ENCODE measurements around the gene ARHGAP44. TPM values are rescaled to one million over a fixed set of nuclear protein-coding genes. Genes with fewer than 3 reads are reported as not detected.

Gene ARHGAP44
- total RNA-seq, 2 experiments from 2014 or later = 13.7 to 19.9 TPM

DNA sequence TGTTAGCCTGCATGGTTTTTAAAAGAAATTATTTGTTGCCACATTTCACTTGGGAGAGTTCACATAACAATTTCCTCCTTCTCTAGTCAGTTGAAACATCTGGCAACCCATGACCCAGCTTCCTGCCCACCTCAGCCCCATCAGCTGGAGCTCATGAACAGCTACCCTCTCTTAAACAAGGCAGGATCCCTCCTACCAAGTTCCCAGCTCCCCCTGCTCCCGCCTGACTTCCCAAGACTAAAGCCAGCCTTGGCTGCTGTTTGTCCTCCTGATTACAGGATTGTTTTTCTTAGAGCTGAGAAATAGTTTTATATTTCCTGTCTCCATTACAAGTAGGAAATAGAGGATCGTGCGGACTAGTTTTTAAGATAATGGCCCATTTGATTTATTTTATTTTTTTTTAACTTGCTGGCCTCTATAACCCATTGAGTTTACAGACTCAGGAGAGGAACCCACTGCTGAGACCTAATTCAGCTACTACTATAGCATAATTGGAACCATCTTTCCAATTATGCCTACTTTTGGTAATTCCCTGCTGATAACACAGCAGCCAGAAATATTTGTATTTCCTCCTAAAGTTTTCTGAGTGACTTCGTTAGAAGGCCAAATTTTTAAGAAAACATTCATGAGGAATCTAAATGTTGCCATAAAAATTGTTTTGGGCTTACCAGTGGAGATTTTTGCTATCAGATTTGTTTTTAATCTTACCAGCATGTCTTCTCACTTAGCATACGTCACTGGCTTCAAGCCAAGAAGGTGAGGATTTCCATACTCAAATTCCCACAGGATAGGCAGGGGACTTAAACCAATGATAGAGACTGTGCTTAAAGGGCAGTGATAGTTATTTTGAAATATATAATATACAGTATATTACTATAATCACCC, 138.5 kb downstream of the ARHGAP44 start:
- Histone ChIP-seq H3K4me3 (ENCODE audit: low read depth, low read length, poor library complexity, severe bottlenecking) (peak overlapping the region; percentile 26), H3K36me3 (ENCODE audit: insufficient read depth, low read length) (0 out of 2 replicates have a peak, but pooled peaks cover 5% of the 10 kb centered on the region), H3K4me2 (ENCODE audit: low read length) (peak overlapping the region; percentile 66), H3K79me2 (ENCODE audit: insufficient read depth, low read depth, low read length) (no peaks in the 10 kb centered on the region), H2AFZ (ENCODE audit: low read length) (peak overlapping the region; percentile 54; the same call in 1 of the 2 replicates), H3K27ac (ENCODE audit: low read depth, low read length, poor library complexity, severe bottlenecking) (peak overlapping the region; percentile 87), H4K20me1 (ENCODE audit: insufficient read depth, low read length) (no peaks in the 10 kb centered on the region), H3K4me1 (ENCODE audit: insufficient read depth, low read length, poor library complexity, severe bottlenecking) (peaks cover 27% of the 10 kb centered on the region), H3K9me3 (ENCODE audit: low read length) (no peaks in the 10 kb centered on the region), H3K9me2 (ENCODE audit: insufficient read depth, low read length) (no peaks in the 10 kb centered on the region)
- TSS peak; percentile 47 for BruUV-seq (replicated peaks)
- no peak for TF ChIP-seq EZH2phosphoT487 (IDR thresholded peaks at IDR 0.05; ENCODE audit: borderline replicate concordance, low read depth, low read length)
- TF ChIP-seq, protein P1, sequence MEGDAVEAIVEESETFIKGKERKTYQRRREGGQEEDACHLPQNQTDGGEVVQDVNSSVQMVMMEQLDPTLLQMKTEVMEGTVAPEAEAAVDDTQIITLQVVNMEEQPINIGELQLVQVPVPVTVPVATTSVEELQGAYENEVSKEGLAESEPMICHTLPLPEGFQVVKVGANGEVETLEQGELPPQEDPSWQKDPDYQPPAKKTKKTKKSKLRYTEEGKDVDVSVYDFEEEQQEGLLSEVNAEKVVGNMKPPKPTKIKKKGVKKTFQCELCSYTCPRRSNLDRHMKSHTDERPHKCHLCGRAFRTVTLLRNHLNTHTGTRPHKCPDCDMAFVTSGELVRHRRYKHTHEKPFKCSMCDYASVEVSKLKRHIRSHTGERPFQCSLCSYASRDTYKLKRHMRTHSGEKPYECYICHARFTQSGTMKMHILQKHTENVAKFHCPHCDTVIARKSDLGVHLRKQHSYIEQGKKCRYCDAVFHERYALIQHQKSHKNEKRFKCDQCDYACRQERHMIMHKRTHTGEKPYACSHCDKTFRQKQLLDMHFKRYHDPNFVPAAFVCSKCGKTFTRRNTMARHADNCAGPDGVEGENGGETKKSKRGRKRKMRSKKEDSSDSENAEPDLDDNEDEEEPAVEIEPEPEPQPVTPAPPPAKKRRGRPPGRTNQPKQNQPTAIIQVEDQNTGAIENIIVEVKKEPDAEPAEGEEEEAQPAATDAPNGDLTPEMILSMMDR (conservative IDR thresholded peaks at IDR 0.05; ENCODE audit: low read length) = no peak
- DNase-seq (ENCODE audit: low spot score) = peak; percentile 85
- intact Hi-C loops (cut with micrococcal nuclease; ENCODE audit: unreplicated experiment) = loop anchor here (1.0 to 5.0 kb wide), 2 partner anchors 75 to 111 kb away; no protein-coding TSS in a partner anchor
- CTCF ChIA-PET (ENCODE audit: unreplicated experiment) = no interaction called here
- POLR2A ChIA-PET = interaction anchor here (0.9 kb wide), 1 partner anchor 23 kb away, joined by 3 read pairs; no protein-coding TSS in a partner anchor

DNA sequence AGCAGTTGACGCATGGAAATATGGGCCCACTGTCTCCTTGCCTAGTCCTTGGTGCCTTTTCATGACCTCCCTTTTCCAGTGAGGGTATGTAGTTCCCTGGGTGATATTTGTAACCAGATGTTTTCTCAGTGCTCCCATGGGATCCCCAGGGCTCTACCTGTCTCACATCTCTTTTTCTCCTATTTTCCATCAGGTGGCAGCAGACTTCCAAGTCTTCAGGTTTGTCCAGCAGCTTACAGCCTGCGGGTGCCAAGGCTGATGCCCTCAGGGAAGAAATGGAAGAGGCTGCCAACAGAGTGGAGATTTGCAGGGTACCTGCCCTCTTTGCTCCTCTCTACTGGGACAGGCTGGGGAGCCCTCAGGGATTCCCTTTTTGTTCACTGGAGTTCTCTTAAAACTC, 139.4 kb downstream of the ARHGAP44 start:
- Histone ChIP-seq H2AFZ (ENCODE audit: low read length) (no peak overlapping the region), H3K36me3 (ENCODE audit: insufficient read depth, low read length) (0 out of 2 replicates have a peak, but pooled peaks cover 5% of the 10 kb centered on the region), H3K79me2 (ENCODE audit: insufficient read depth, low read depth, low read length) (no peaks in the 10 kb centered on the region), H3K4me1 (ENCODE audit: insufficient read depth, low read length, poor library complexity, severe bottlenecking) (peaks cover 27% of the 10 kb centered on the region), H3K9me3 (ENCODE audit: low read length) (no peaks in the 10 kb centered on the region), H3K4me2 (ENCODE audit: low read length) (no peak overlapping the region), H4K20me1 (ENCODE audit: insufficient read depth, low read length) (no peaks in the 10 kb centered on the region), H3K27ac (ENCODE audit: low read depth, low read length, poor library complexity, severe bottlenecking) (peak overlapping the region; percentile 87), H3K9me2 (ENCODE audit: insufficient read depth, low read length) (no peaks in the 10 kb centered on the region), H3K4me3 (ENCODE audit: low read depth, low read length, poor library complexity, severe bottlenecking) (no peak overlapping the region)
- DNase-seq (ENCODE audit: low spot score) = peak; percentile 48
- no peak for TF ChIP-seq EZH2phosphoT487 (IDR thresholded peaks at IDR 0.05; ENCODE audit: borderline replicate concordance, low read depth, low read length)
- TF ChIP-seq, protein P1 (conservative IDR thresholded peaks at IDR 0.05; ENCODE audit: low read length) = peak; percentile 73
- CTCF ChIA-PET (ENCODE audit: unreplicated experiment) = no interaction called here
- intact Hi-C loops (cut with micrococcal nuclease; ENCODE audit: unreplicated experiment) = loop anchor here (5.0 kb wide), 1 partner anchor 74 kb away; no protein-coding TSS in a partner anchor
- BruUV-seq (replicated peaks) = no TSS peak
- POLR2A ChIA-PET = no interaction called here

DNA sequence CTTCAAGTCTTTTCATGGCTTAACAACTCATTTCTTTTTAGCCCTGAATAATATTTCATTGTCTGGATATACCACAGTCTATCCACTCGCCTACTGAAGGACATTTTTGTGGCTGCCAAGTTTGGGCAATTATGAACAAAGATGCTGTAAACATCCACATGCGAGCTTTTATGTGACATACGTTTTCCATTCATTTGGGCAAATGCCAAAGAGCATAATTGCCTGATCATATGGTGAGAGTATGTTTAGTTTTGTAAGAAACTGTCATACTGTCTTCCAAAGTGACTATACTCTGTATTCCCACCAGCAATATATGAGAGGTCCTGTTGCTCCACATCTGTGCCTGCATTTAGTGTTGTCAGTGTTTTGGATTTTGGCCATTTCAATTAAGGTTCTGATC, 147.2 kb downstream of the ARHGAP44 start:
- no peaks in the 10 kb centered on the region for H4K20me1 ChIP-seq (ENCODE audit: insufficient read depth, low read length)
- ChIA-PET CTCF (ENCODE audit: unreplicated experiment) (no interaction called here), POLR2A (no interaction called here)
- H3K4me3 ChIP-seq (ENCODE audit: low read depth, low read length, poor library complexity, severe bottlenecking) = no peak overlapping the region
- peaks cover 5% of the 10 kb centered on the region; the same call in 1 of the 2 replicates for H3K36me3 ChIP-seq (ENCODE audit: insufficient read depth, low read length)
- no peaks in the 10 kb centered on the region for H3K79me2 ChIP-seq (ENCODE audit: insufficient read depth, low read depth, low read length)
- no peak overlapping the region for H3K27ac ChIP-seq (ENCODE audit: low read depth, low read length, poor library complexity, severe bottlenecking)
- DNase-seq (ENCODE audit: low spot score) = no peak
- intact Hi-C loops (cut with micrococcal nuclease; ENCODE audit: unreplicated experiment) = no loop called here
- no peaks in the 10 kb centered on the region for H3K9me2 ChIP-seq (ENCODE audit: insufficient read depth, low read length)
- no peak overlapping the region for H3K4me2 ChIP-seq (ENCODE audit: low read length)
- H3K4me1 ChIP-seq (ENCODE audit: insufficient read depth, low read length, poor library complexity, severe bottlenecking) = peaks cover 10% of the 10 kb centered on the region
- no TSS peak for BruUV-seq (replicated peaks)
- H3K9me3 ChIP-seq (ENCODE audit: low read length) = peaks cover 5% of the 10 kb centered on the region; the same call in 1 of the 2 replicates
- no peak overlapping the region for H2AFZ ChIP-seq (ENCODE audit: low read length)
- TF ChIP-seq, protein P1 (conservative IDR thresholded peaks at IDR 0.05; ENCODE audit: low read length) = no peak
- no peak for TF ChIP-seq EZH2phosphoT487 (IDR thresholded peaks at IDR 0.05; ENCODE audit: borderline replicate concordance, low read depth, low read length)

Measured in OCI-LY7 (cell line).